SK-N-SH (cell line): Measurements from ENCODE around the gene CASS4.

Experiments
- EZH2phosphoT487 ChIP-seq: fragments of 200-600 bp; sonication (generic); IDR thresholded peaks from 2 replicates; pipeline ENCODE4 v1.6.1; 2017; ENCODE audit warnings: low read depth, mixed run types, mild to moderate bottlenecking, antibody characterized with exemption, moderate library complexity, borderline replicate concordance
- TEAD4 ChIP-seq: IDR thresholded peaks from 2 replicates; pipeline ENCODE4 v1.4.0; 2012; ENCODE audit warnings: mild to moderate bottlenecking, borderline replicate concordance; ENCODE audit not compliant: insufficient read depth
- TF ChIP-seq, protein P1 (sequence below): fragments of 200-600 bp; sonication (generic); IDR thresholded peaks from 2 replicates; pipeline ENCODE4 v1.6.1; 2017; ENCODE audit warnings: antibody characterized with exemption, mild to moderate bottlenecking, moderate library complexity

DNA sequence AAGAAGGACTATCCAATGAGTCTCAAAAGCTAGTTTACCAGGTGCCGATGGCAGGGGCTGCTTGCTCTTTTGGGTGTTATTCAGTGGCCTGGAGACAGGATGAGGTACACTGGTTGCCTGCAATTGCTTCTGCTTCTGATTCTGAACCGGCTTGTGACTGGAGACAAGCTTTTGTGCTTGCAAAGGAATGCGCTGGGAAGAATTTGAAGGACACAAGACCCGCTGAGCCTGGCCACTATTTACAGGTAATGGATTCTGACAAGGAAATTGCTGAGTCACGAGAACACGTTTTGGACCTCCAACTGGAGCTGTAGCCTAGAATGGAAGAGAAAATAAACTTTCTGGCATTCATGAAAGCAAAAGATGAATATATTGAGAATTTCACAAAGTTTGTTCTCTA lies 25.8 kb upstream of the CASS4 start:
- TF ChIP-seq, protein P1, sequence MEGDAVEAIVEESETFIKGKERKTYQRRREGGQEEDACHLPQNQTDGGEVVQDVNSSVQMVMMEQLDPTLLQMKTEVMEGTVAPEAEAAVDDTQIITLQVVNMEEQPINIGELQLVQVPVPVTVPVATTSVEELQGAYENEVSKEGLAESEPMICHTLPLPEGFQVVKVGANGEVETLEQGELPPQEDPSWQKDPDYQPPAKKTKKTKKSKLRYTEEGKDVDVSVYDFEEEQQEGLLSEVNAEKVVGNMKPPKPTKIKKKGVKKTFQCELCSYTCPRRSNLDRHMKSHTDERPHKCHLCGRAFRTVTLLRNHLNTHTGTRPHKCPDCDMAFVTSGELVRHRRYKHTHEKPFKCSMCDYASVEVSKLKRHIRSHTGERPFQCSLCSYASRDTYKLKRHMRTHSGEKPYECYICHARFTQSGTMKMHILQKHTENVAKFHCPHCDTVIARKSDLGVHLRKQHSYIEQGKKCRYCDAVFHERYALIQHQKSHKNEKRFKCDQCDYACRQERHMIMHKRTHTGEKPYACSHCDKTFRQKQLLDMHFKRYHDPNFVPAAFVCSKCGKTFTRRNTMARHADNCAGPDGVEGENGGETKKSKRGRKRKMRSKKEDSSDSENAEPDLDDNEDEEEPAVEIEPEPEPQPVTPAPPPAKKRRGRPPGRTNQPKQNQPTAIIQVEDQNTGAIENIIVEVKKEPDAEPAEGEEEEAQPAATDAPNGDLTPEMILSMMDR, result no peak
- TF ChIP-seq EZH2phosphoT487 (no peak), TEAD4 (no peak)
